GM12878 (cell line): ENCODE data around the gene OR6K3. TPM values are rescaled to one million over a fixed set of nuclear protein-coding genes. Genes with fewer than 3 reads are reported as not detected.

Source experiments
- ATAC-seq: fragments of 200-7000 bp; cut with Tn5 transposase; 3 replicates; pipeline ENCODE4 v1.9.1; 2020; ENCODE audit warnings: mild to moderate bottlenecking, moderate library complexity
- BruUV-seq: library from RNA; stranded (reverse); fragments of 400-500 nt; replicated peaks from 2 replicates; lab custom pipeline; 2021; lab: Mats Ljungman, UMichigan
- CTCF ChIA-PET: fragments of 300-600 bp; sonication (Branson Sonifier 250); formaldehyde crosslinking; extraction: SDS; loops from one replicate; lab custom pipeline; 2021; ENCODE audit warnings: inconsistent platforms; lab: Yijun Ruan, JAX
- POLR2A ChIA-PET: fragments of 350-600 bp; formaldehyde crosslinking; extraction: SDS; loops from one replicate; lab custom pipeline; 2021; ENCODE audit warnings: inconsistent platforms; lab: Charles Lee
- RAD21 ChIA-PET: fragments of 300-600 bp; sonication (Branson Sonifier 250); formaldehyde crosslinking; loops from one replicate; lab custom pipeline; 2023; ENCODE audit warnings: antibody characterized with exemption; ENCODE audit not compliant: unreplicated experiment; lab: Charles Lee
- SMC1A ChIA-PET: fragments of 300-600 bp; sonication (Branson Sonifier 250); formaldehyde crosslinking; loops from one replicate; lab custom pipeline; 2023; ENCODE audit not compliant: unreplicated experiment, uncharacterized antibody; lab: Charles Lee
- DNase-seq: peaks from one replicate; pipeline ENCODE4 v3.0.0-alpha.2; 2011; ENCODE audit warnings: low read depth, low spot score
- FAIRE-seq: peaks from 3 replicates; lab custom pipeline; 2011; peaks lifted over from hg19 to GRCh38; lab: Jason Lieb, UNC
- H2AFZ ChIP-seq: 2 replicates; pipeline ENCODE4 v1.6.0; 2011; ENCODE audit warnings: low read depth, low read length, control low read depth; ENCODE audit not compliant: control insufficient read depth
- H3K27ac ChIP-seq: 2 replicates; pipeline ENCODE4 v1.5.1; 2011; ENCODE audit warnings: control low read depth; ENCODE audit not compliant: control insufficient read depth, insufficient read depth
- H3K27me3 ChIP-seq, 2 experiments: replicated peaks in 1 of 2; 2 replicates each; pipeline versions ENCODE4 v1.6.0 to v1.6.1; 2011; ENCODE audit warnings: low read length in 1 of 2; ENCODE audit not compliant: control insufficient read depth in 2 of 2, insufficient read depth in 2 of 2
- H3K36me3 ChIP-seq, 2 experiments: 2 replicates each; pipeline ENCODE4 v1.5.1; 2011; ENCODE audit warnings: low read length in 1 of 2; ENCODE audit not compliant: control insufficient read depth in 2 of 2, insufficient read depth in 2 of 2
- H3K4me1 ChIP-seq: 2 replicates; pipeline ENCODE4 v1.6.1; 2011; ENCODE audit warnings: mild to moderate bottlenecking, low read length, moderate library complexity, mixed read lengths; ENCODE audit not compliant: control insufficient read depth, insufficient read depth
- H3K4me2 ChIP-seq: 2 replicates; pipeline ENCODE4 v1.6.0; 2011; ENCODE audit warnings: control low read depth; ENCODE audit not compliant: control insufficient read depth, insufficient read depth
- H3K4me3 ChIP-seq: fragments of 200-600 bp; sonication (generic); 2 replicates; pipeline ENCODE4 v1.5.1; 2016
- H3K79me2 ChIP-seq: 2 replicates; pipeline ENCODE4 v1.6.0; 2011; ENCODE audit warnings: low read length; ENCODE audit not compliant: control insufficient read depth, insufficient read depth
- H3K9ac ChIP-seq: 2 replicates; pipeline ENCODE4 v1.8.0; 2011; ENCODE audit warnings: low read length, control low read depth, mixed read lengths; ENCODE audit not compliant: control insufficient read depth, insufficient read depth
- H3K9me3 ChIP-seq: replicated peaks from 3 replicates; pipeline ENCODE4 v1.5.1; 2011; ENCODE audit warnings: mild to moderate bottlenecking, low read length; ENCODE audit not compliant: control insufficient read depth, insufficient read depth
- H4K20me1 ChIP-seq: 2 replicates; pipeline ENCODE4 v1.6.0; 2011; ENCODE audit not compliant: control insufficient read depth, insufficient read depth
- BCL11A ChIP-seq: IDR thresholded peaks from 2 replicates; pipeline ENCODE4 v1.6.1; 2011; ENCODE audit warnings: low read depth, low read length
- CEBPZ ChIP-seq: fragments of 150-350 bp; IDR thresholded peaks from 2 replicates; pipeline ENCODE4 v1.6.1; 2016; ENCODE audit warnings: low read depth, low read length
- EED ChIP-seq: sonication (generic); IDR thresholded peaks from 2 replicates; pipeline ENCODE4 v1.6.1; 2016; ENCODE audit warnings: antibody characterized with exemption, low read depth
- FOXM1 ChIP-seq: IDR thresholded peaks from 2 replicates; pipeline ENCODE4 v1.6.1; 2012; ENCODE audit warnings: low read depth, mild to moderate bottlenecking, inconsistent platforms, low read length, moderate library complexity
- HDGF ChIP-seq: fragments of 450-650 bp; IDR thresholded peaks from 2 replicates; pipeline ENCODE4 v1.6.1; 2016; ENCODE audit warnings: antibody characterized with exemption
- IKZF2 ChIP-seq, 2 experiments: fragments of 450-650 bp; IDR thresholded peaks; 2 replicates each; pipeline ENCODE4 v1.6.1; 2017; ENCODE audit warnings: mild to moderate bottlenecking in 2 of 2, moderate library complexity in 2 of 2
- JUND ChIP-seq: IDR thresholded peaks from 2 replicates; pipeline ENCODE4 v1.6.1; 2012; ENCODE audit warnings: low read depth, mild to moderate bottlenecking, low read length, improper control_type of control experiment, moderate library complexity
- MEF2B ChIP-seq: fragments of 450-650 bp; IDR thresholded peaks from 2 replicates; pipeline ENCODE4 v1.6.1; 2018; ENCODE audit warnings: mild to moderate bottlenecking, moderate library complexity; ENCODE audit not compliant: partially characterized antibody, poor library complexity, severe bottlenecking
- SMAD1 ChIP-seq: fragments of 450-650 bp; IDR thresholded peaks from 2 replicates; pipeline ENCODE4 v1.6.1; 2018; ENCODE audit warnings: mild to moderate bottlenecking, low read depth; ENCODE audit not compliant: partially characterized antibody
- TCF3 ChIP-seq: IDR thresholded peaks from 2 replicates; pipeline ENCODE4 v1.6.1; 2012; ENCODE audit warnings: low read depth, mild to moderate bottlenecking, low read length, borderline replicate concordance; ENCODE audit not compliant: insufficient read depth
- USF2 ChIP-seq: IDR thresholded peaks from 2 replicates; pipeline ENCODE4 v1.6.1; 2011; ENCODE audit warnings: low read depth, low read length, improper control_type of control experiment, borderline replicate concordance
- ZNF24 ChIP-seq: fragments of 450-650 bp; IDR thresholded peaks from 2 replicates; pipeline ENCODE4 v1.6.1; 2017; ENCODE audit warnings: antibody characterized with exemption, mild to moderate bottlenecking
- ZNF384 ChIP-seq: IDR thresholded peaks from 2 replicates; pipeline ENCODE4 v1.6.1; 2012; ENCODE audit warnings: low read depth, mild to moderate bottlenecking, low read length, improper control_type of control experiment, borderline replicate concordance
- ZNF592 ChIP-seq: fragments of 450-650 bp; IDR thresholded peaks from 2 replicates; pipeline ENCODE4 v1.6.1; 2017; ENCODE audit warnings: mild to moderate bottlenecking, moderate library complexity
- ZNF622 ChIP-seq: fragments of 450-650 bp; IDR thresholded peaks from 2 replicates; pipeline ENCODE4 v1.6.1; 2017; ENCODE audit warnings: mild to moderate bottlenecking, inconsistent platforms
- WGBS: methylation state at CpG from one replicate; pipeline ENCODE4 v1.1.6; 2016; ENCODE audit warnings: low lambda C conversion rate; ENCODE audit not compliant: insufficient replicate concordance, insufficient coverage; ENCODE audit errors: missing lambda C conversion rate; 5-methylcytosine and 5-hydroxymethylcytosine counted together
- in situ Hi-C: fragments of 300-500 bp; cut with MboI; formaldehyde crosslinking; loops from 9 replicates; pipeline ENCODE4 v1.14.3; 2018; ENCODE audit warnings: mixed read lengths
- intact Hi-C: fragments of 100-400 bp; cut with micrococcal nuclease; formaldehyde crosslinking; loops from one replicate; pipeline ENCODE4 v1.14.2; 2022; ENCODE audit not compliant: unreplicated experiment
- polyA plus RNA-seq, 11 experiments: library from polyadenylated mRNA; depleted of rRNA in 4 of 11; unstranded in 6 of 11; stranded (reverse) in 5 of 11; fragments of >200 nt; fragmentation: Nextera tagmentation in 4 of 11; fragmentation: Illumina TruSeq in 1 of 11; extraction: Ambion mirVana in 4 of 11; extraction: Trizol in 1 of 11; gene quantifications; 1 replicate in 1 of 11; 2 replicates in 10 of 11; pipeline versions ENCODE4 v1.2.1 to v1.2.3, GENCODE V29; 2011 to 2016; ENCODE audit warnings: inconsistent platforms in 2 of 11, missing spikeins in 2 of 11, low read depth in 1 of 11
- total RNA-seq, 4 experiments: library from RNA; depleted of rRNA in 3 of 4; stranded (reverse); fragments of >200 nt in 3 of 4; fragmentation: Illumina TruSeq in 1 of 4; extraction: Trizol in 1 of 4; gene quantifications; 2 replicates each; pipeline versions ENCODE4 v1.2.1 to v1.2.3, GENCODE V29; 2013 to 2021

The OR6K3 gene
- total and polyA plus RNA-seq, 10 of the 15 experiments (the other 5 are each of a cell fraction or from before 2014, with no cell fraction given), result not detected

GRCh38 chr1:158716335-158716734 lies 4.2 kb downstream of the OR6K3 start:
- Histone ChIP-seq H3K4me3 (no peak overlapping the region), H3K9me3 (no peaks in the 10 kb centered on the region), H2AFZ (no peak overlapping the region), H3K36me3 (no peaks in the 10 kb centered on the region), H3K79me2 (no peaks in the 10 kb centered on the region), H3K27me3 (no peaks in the 10 kb centered on the region), H3K4me1 (no peaks in the 10 kb centered on the region), H3K9ac (no peak overlapping the region), H3K4me2 (no peak overlapping the region), H3K27ac (no peak overlapping the region), H4K20me1 (no peaks in the 10 kb centered on the region)
- ChIA-PET SMC1A (no interaction called here), RAD21 (no interaction called here), CTCF (no interaction called here), POLR2A (no interaction called here)
- in situ Hi-C loops (no loop called here), intact Hi-C loops (no loop called here)
- DNase-seq, result peak; percentile 8
- FAIRE-seq, result no peak
- ATAC-seq, result peak; percentile 94
- 0% methylated on average over 1 of the region's 1 CpG for WGBS
- no TSS peak for BruUV-seq
- TF ChIP-seq IKZF2 (IDR thresholded peaks at IDR 0.05) (no peak), JUND (no peak), ZNF24 (no peak), USF2 (no peak), TCF3 (no peak), BCL11A (peak; percentile 22; the same call in 1 of the 2 replicates), SMAD1 (no peak), HDGF (no peak), MEF2B (peak; percentile 82), ZNF622 (no peak), ZNF384 (no peak), EED (no peak), FOXM1 (peak; percentile 58; the same call in 1 of the 2 replicates), ZNF592 (no peak), CEBPZ (no peak)
